ENCODE measurements around the gene TSC22D4. TPM values are rescaled to one million over a fixed set of nuclear protein-coding genes. Genes with fewer than 3 reads are reported as not detected.
"Not testable (repeated sequence)": the region's sequence is repeated elsewhere in the genome, so short reads cannot be mapped to it uniquely, and the experiment has no call there.

The TSC22D4 gene
- total and polyA plus RNA-seq, 2 donors (not counting 3 experiments of a cell fraction or from before 2014, with no cell fraction given): 40.1 to 84.4 TPM

DNA sequence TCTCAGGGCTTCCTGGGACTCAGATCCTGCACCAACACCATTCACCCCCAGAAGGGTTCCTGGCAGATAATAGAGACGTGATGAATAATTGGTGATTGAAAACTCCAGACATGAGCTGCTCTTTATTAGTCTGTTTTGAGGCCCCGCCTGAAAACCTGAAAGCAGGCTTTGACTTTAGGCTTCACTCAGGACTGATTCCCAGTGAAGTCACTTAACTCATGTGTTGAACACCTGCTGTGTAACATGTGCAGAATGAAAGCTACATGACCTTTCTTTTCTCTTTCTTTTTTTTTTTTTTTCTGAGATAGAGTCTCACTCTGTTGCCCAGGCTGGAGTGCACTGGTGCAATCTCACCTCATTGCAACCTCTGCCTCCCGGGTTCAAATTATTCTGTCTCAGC, 23.8 kb downstream of the TSC22D4 start:
- ChIA-PET CTCF (interaction anchor here (0.8 to 3.8 kb wide), 8 partner anchors 9 to 47 kb away, joined by 3 to 38 read pairs (median 6); partner anchors contain the start of genes MEPCE and SPACDR), POLR2A (interaction anchor here (0.5 to 1.8 kb wide), 5 partner anchors 10 to 689 kb away, joined by 3 to 11 read pairs (median 4); partner anchors contain the start of genes FBXO24, LRCH4 and PPP1R35)
- H3K4me2 ChIP-seq (ENCODE audit: insufficient read depth, low read length): no peak overlapping the region
- H3K36me3 ChIP-seq (ENCODE audit: control insufficient read depth in 2 of 2, extremely low read depth in 1 of 2, insufficient read depth in 2 of 2, low read length in 2 of 2): peaks cover 0 to 4% of the 10 kb centered on the region in 2 experiments
- H3K27ac ChIP-seq (ENCODE audit: insufficient read depth, low read depth, low read length): peak overlapping the region; percentile 2
- DNase-seq (ENCODE audit: low read depth, low spot score) (no peak), FAIRE-seq (peak; percentile 59)
- H3K79me2 ChIP-seq (ENCODE audit: control insufficient read depth, insufficient read depth, low read length): no peaks in the 10 kb centered on the region
- no peak overlapping the region for H3K4me3 ChIP-seq (replicated peaks in 1 of 3; ENCODE audit: insufficient read depth in 1 of 3, low read depth in 1 of 3, low read length in 3 of 3)
- peaks cover 12% of the 10 kb centered on the region for H3K4me1 ChIP-seq (ENCODE audit: control insufficient read depth, extremely low read depth, insufficient read depth, low read length)
- no peaks in the 10 kb centered on the region for H3K9me3 ChIP-seq (replicated peaks; ENCODE audit: control insufficient read depth, insufficient read depth, low read length)
- intact Hi-C loops (cut with micrococcal nuclease): no loop called here
- H3K9me1 ChIP-seq (replicated peaks; ENCODE audit: control insufficient read depth, extremely low read depth, insufficient read depth, low read length): no peaks in the 10 kb centered on the region
- TF ChIP-seq, protein P1, sequence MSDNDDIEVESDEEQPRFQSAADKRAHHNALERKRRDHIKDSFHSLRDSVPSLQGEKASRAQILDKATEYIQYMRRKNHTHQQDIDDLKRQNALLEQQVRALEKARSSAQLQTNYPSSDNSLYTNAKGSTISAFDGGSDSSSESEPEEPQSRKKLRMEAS (IDR thresholded peaks at IDR 0.05; ENCODE audit: insufficient read depth, insufficient read length): no peak
- TF ChIP-seq JUN (IDR thresholded peaks at IDR 0.05; ENCODE audit: borderline replicate concordance, insufficient read depth, insufficient read length, low read depth) (no peak), POLR2A (IDR thresholded peaks at IDR 0.05; ENCODE audit: low read depth, low read length) (no peak), POLR2AphosphoS5 (IDR thresholded peaks at IDR 0.05; ENCODE audit: insufficient read depth, low read depth, low read length) (no peak), GATA2 (IDR thresholded peaks at IDR 0.05; ENCODE audit: insufficient read depth, insufficient read length, low read depth, low read length) (no peak), EZH2 (IDR thresholded peaks at IDR 0.05; ENCODE audit: borderline replicate concordance, low read depth, low read length, severe bottlenecking) (no peak), FOS (IDR thresholded peaks at IDR 0.05; ENCODE audit: borderline replicate concordance, insufficient read depth, low read length) (no peak), MYC (IDR thresholded peaks at IDR 0.05; ENCODE audit: low read depth, low read length) (no peak)
- TF ChIP-seq, protein P2, sequence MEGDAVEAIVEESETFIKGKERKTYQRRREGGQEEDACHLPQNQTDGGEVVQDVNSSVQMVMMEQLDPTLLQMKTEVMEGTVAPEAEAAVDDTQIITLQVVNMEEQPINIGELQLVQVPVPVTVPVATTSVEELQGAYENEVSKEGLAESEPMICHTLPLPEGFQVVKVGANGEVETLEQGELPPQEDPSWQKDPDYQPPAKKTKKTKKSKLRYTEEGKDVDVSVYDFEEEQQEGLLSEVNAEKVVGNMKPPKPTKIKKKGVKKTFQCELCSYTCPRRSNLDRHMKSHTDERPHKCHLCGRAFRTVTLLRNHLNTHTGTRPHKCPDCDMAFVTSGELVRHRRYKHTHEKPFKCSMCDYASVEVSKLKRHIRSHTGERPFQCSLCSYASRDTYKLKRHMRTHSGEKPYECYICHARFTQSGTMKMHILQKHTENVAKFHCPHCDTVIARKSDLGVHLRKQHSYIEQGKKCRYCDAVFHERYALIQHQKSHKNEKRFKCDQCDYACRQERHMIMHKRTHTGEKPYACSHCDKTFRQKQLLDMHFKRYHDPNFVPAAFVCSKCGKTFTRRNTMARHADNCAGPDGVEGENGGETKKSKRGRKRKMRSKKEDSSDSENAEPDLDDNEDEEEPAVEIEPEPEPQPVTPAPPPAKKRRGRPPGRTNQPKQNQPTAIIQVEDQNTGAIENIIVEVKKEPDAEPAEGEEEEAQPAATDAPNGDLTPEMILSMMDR (IDR thresholded peaks at IDR 0.05; ENCODE audit: extremely low read depth in 1 of 2, insufficient read depth in 1 of 2, low read depth in 1 of 2, low read length in 2 of 2): no peak
- no peak overlapping the region for H3K9ac ChIP-seq (replicated peaks; ENCODE audit: extremely low read depth, insufficient read depth, low read length)
- no peaks in the 10 kb centered on the region for H3K27me3 ChIP-seq (ENCODE audit: control insufficient read depth in 2 of 2, insufficient read depth in 2 of 2, low read length in 2 of 2)
- no peak overlapping the region for H2AFZ ChIP-seq (ENCODE audit: low read depth, low read length)
- dilution Hi-C loops (cut with MboI; ENCODE audit: extremely low pct_ligation_motif_present, low sequenced_read_pairs): no loop called here
- H4K20me1 ChIP-seq (replicated peaks; ENCODE audit: control insufficient read depth, extremely low read depth, insufficient read depth, low read length): no peaks in the 10 kb centered on the region
- BruUV-seq (replicated peaks): no TSS peak

DNA sequence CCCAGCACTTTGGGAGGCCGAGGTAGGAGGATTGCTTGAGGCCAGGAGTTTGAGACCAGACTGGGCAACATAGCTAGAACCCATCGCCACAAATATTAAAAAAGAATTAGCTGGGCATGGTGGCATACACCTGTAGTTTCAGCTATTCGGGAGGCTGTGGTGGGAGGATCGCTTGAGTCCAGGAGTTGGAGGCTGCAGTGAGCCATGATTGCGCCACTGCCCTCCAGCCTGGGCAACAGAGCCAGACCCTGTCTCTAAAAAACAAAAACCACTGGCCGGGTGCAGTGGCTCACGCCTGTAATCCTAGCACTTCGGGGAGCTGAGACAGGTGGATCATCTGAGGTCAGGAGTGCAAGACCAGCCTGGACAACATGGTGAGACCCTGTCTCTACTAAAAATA, 25.2 kb downstream of the TSC22D4 start:
- H3K9me1 ChIP-seq (replicated peaks; ENCODE audit: control insufficient read depth, extremely low read depth, insufficient read depth, low read length); H3K9me3 ChIP-seq (replicated peaks; ENCODE audit: control insufficient read depth, insufficient read depth, low read length); BruUV-seq (replicated peaks); H3K9ac ChIP-seq (replicated peaks; ENCODE audit: extremely low read depth, insufficient read depth, low read length); dilution Hi-C loops (cut with MboI; ENCODE audit: extremely low pct_ligation_motif_present, low sequenced_read_pairs); DNase-seq (ENCODE audit: low read depth, low spot score); H3K27me3 ChIP-seq (ENCODE audit: control insufficient read depth in 2 of 2, insufficient read depth in 2 of 2, low read length in 2 of 2); H4K20me1 ChIP-seq (replicated peaks; ENCODE audit: control insufficient read depth, extremely low read depth, insufficient read depth, low read length); H3K4me2 ChIP-seq (ENCODE audit: insufficient read depth, low read length); intact Hi-C loops (cut with micrococcal nuclease); H3K4me3 ChIP-seq (replicated peaks in 1 of 3; ENCODE audit: insufficient read depth in 1 of 3, low read depth in 1 of 3, low read length in 3 of 3); H2AFZ ChIP-seq (ENCODE audit: low read depth, low read length); H3K36me3 ChIP-seq (ENCODE audit: control insufficient read depth in 2 of 2, extremely low read depth in 1 of 2, insufficient read depth in 2 of 2, low read length in 2 of 2); H3K27ac ChIP-seq (ENCODE audit: insufficient read depth, low read depth, low read length); H3K79me2 ChIP-seq (ENCODE audit: control insufficient read depth, insufficient read depth, low read length): not testable (repeated sequence)
- H3K4me1 ChIP-seq (ENCODE audit: control insufficient read depth, extremely low read depth, insufficient read depth, low read length): peaks cover 14% of the 10 kb centered on the region
- ChIA-PET POLR2A (interaction anchor here (1.1 kb wide), 1 partner anchor 223 kb away, joined by 5 read pairs; no protein-coding TSS in a partner anchor), CTCF (interaction anchor here (0.7 to 3.8 kb wide), 4 partner anchors 9 to 110 kb away, joined by 3 to 38 read pairs (median 10); partner anchors contain the start of gene SPACDR)
- peak; percentile 15 for FAIRE-seq
